Measurements from ENCODE around the gene FAU.
A peak's percentile ranks its signal among the peaks of the same experiment; 100 is the strongest.
"Not testable (repeated sequence)": the region's sequence is repeated elsewhere in the genome, so short reads cannot be mapped to it uniquely, and the experiment has no call there.

The FAU gene

GRCh38 chr11:65119670-65119995 lies 2.3 kb downstream of the FAU start:
- DNase-seq = no peak

- DNase-seq = not testable (repeated sequence)
Measured at GRCh38 chr11:65118891-65119669, 2.9 kb downstream of the FAU start.

- no peak for DNase-seq
Measured at GRCh38 chr11:65118097-65118837, 3.7 kb downstream of the FAU start.

- peak; percentile 98 for DNase-seq
Measured at GRCh38 chr11:65117206-65118096, 4.5 kb downstream of the FAU start, which contains the start of gene ZNHIT2. Gene ZNHIT2 (minus strand): TSS chr11:65117701. CDS start chr11:65117653, 48 bp downstream.

DNA sequence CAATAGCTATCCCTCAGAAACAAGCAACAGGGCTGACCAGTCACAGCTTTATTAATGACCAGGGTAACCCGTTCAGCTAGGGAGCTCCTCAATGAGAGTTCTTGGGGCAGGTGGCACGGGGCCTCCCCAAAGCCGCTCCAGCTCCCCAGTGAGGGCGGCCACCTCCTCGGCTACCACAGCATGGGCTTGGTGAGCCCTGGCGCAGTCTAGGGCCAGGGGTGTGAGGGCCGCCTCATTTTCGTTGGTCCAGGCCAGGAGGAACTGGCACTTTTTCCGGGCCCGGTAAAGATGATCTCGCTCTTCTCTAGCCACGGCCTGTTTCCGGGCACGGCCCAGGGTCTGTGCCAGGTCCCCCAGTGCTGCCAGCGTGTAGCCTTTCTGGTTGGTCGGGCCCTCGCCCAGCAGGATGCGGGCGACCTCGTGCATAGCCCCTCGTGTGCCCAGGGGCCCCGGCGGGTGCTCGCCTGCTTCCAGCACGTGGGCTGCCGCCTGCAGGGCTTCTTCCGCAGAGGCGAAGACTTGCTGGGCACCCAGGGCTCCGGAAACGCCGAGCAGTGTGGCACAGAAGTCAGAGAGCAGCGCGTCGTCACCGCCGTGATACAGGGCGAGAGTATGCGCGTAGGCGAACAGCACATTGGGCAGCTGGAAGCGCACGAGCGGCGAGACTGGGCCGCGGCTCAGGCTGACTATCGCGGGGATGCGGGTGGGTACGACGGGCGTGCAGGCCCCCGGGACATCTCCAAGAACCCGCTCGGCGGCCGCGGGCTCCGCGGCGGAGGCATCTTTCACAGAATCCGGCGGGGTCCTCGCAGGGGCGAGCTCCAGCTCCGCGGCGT lies 5.3 kb downstream of the FAU start:
- peak; percentile 61 for DNase-seq

DNA sequence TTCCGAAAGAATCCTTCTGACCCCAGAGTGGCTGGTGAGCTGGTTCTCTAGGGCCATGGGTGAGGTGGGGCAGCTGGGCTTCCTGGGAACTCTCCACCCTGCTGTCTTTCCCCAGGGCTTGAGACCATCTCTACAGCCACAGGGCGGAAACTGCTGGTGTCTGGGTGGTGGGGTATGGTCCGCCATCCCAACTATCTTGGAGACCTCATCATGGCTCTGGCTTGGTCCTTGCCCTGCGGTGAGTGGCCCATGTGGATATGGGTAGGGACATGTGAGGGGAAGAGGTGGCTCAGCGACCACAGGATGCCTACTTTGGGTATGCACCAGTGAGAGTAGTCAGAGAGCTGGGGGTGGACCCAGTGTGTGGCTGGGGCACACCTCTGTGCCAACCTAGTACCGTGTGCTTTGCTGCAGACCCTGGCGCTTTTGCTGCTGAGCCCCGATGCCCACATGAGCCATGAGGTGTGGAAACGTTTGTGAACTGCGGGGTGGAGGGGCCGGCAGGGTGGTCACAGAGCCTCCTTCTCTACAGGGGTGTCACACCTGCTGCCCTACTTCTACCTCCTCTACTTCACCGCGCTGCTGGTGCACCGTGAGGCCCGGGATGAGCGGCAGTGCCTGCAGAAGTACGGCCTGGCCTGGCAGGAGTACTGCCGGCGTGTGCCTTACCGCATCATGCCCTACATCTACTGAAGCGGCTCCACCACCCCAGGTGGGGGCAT lies 6.4 kb downstream of the FAU start:
- no peak for DNase-seq

DNA sequence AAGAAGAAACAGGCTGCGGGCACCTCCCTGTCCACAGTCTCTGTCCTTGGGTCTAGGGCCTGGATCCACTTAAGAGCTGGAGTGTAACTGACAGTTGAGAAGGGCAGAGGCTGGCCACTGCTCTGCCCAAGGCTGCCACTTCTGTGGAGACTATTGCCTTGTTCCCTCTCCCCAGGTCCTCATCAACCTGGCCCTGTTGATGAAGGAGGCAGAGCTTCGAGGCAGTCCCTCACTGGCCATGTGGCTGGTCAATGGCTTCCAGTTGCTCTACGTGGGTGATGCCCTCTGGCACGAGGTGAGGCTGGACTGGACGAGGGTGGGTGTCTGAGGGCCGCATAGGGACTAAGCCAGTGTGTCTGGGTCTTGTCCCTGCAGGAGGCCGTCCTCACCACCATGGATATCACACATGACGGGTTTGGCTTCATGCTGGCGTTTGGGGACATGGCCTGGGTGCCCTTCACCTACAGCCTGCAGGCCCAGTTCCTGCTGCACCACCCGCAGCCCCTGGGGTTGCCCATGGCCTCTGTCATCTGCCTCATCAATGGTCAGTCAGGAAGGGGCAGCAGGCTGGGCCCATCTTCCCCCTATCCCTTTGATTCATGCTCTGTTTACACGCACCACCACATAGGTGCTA lies 7.3 kb downstream of the FAU start:
- no peak for DNase-seq

DNA sequence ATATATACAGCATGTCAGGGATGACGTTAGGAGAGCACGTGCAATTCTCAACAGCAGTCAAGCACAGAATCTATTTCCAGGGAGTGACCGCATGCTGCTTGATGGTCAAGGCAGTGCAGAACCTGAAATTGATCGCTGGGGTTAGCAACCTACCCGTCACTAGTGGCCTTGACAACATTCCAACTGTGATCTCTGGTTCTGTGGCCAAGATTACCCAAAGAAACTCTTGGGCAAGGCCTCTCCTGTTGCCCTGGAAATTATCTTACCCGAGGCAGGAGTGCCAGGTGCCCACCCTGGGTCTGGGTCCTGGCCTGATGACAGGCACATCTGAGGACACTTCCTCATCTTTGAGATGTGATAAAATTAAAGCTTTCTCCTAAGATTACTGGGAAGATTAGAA lies 8.1 kb downstream of the FAU start:
- no peak for DNase-seq

DNA sequence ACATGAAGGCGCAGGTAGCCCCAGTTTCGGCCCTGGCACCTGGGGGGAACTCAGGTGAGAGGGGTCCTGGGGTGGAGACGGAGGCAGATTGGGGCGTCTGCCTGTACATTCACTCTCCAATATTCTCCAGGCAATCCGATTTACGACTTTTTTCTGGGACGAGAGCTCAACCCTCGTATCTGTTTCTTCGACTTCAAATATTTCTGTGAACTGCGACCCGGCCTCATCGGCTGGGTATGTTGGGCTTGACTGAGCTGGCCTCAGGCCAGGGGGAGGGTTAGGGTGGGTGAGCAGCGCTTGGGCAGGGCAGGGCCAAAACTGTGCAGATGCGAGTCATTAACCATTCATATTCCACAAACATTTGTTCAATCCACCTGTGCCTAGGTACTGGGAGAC lies 8.6 kb downstream of the FAU start:
- no peak for DNase-seq

DNA sequence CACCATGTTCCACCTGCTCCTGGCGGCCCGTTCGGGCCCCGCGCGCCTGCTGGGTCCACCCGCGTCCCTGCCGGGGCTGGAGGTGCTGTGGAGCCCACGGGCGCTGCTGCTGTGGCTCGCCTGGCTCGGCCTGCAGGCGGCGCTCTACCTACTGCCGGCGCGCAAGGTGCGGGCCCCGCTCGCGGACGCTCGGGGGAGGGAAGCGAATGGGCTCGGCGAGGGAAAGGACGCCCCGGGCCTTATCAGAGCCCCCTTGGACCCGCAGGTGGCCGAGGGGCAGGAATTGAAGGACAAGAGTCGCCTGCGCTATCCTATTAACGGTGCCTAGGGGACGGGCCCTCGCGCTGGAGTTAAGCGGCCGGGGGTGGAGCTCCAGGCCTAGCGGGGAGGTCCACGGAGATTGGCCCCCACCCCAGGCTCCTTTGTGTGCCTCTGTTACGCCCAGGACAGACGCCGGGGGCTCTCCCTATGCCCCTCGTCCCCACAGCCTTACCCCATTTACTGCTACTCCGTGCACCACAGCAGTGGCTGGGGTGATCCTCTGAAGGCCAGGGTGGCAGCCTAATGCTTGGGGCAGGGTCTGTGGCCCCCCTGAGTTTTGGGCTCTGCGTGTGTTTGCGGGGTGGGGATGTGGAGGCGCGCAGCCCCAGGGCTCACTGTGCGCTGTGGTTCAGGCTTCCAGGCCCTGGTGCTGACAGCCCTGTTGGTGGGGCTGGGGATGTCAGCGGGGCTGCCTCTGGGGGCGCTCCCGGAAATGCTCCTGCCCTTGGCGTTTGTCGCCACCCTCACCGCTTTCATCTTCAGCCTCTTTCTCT lies 9.2 kb downstream of the FAU start:
- peak; percentile 42 for DNase-seq

DNA sequence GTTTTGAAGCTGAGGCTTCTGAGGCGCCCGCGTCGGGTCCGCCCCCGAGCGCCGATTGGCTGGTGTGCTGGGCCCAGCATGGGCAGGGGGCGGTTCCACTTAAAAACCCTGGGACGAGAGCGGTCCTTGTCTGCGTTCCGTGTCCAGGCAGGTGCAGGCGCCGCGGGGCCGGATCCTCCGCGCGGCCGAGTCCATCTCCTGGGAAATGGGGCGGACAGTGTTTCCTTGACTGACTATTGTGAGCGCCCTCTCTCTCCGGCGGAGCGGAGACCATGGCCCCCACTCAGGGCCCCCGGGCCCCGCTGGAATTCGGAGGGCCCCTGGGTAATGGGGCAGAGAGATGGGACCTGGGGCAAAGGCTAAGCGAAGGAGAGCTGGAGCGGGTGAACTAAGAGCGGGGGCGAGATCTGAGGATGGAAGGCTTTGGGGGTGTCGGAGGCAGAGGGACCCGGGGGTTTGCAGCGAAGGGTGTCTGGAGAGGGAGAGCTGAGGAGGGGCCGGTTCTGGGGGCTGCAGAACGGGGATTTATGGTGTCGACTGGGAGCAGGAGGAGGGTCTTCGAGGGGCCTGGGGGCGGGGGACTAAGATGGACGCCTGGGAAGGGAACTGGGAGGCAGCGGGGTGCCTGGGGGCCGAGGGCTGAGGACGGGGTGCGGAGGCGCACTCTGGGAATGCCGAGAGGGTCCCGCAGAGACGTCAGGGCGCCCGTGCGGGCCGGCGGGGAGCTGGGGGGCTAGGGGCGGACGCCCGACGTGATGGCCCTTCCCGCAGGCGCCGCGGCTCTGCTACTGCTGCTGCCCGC lies 10.0 kb downstream of the FAU start, which contains the start of gene TM7SF2:
TM7SF2 (plus strand) TSS at position 129 of the 802 bp plus-strand sequence; CDS start at position 273, 144 bp downstream.
- DNase-seq = peak; percentile 94

DNA sequence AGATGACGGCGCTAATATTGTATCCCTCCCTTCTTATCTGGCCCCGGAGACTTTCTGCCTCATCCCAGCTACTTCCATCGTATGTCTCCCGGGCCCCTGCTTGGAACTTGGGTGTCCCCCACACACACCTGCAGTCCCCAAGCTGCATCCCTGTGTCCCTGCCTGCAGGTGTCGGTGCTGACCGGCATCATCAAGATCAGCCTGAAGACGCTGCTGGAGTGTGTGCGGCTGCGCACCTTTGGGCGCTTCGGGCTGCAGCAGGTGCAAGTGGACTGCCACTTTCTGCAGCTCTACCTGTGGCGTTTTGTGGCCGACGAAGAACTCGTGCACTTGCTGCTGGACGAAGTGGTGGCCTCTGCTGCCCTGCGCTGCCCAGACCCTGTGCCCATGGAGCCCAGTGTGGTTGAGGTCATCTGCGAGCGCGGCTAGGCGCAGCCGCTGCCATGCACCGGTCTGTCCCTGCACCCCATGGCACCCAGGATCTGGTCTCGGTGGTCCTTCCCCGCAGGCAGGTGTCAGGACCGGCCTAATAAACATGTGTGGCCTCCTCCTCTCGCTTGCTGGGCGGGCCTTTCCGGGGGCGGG lies 10.7 kb downstream of the FAU start:
- DNase-seq = no peak

DNA sequence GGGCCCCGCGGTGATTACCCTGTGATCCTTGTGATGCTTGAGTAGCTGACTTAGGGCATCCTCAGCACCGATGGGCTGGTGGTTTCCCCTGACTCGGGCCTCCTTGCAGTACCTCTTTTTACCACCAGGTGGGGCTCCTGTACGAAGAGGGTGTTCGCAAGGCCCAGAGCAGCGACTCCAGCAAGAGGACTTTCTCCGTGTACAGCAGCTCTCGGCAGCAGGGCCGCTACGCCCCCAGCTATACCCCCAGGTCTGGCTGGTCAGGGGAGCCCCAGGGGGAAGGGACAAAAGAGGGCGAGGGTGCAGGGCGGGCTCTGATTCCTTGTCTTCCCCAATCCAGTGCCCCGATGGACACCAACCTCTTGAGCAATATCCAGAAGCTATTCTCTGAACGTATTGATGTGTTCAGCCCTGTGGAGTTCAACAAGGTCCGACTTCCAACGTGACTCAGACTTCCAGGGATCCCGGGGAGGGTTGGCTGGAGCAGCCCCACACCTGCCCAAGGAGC lies 11.5 kb downstream of the FAU start:
- DNase-seq = peak; percentile 80

DNA sequence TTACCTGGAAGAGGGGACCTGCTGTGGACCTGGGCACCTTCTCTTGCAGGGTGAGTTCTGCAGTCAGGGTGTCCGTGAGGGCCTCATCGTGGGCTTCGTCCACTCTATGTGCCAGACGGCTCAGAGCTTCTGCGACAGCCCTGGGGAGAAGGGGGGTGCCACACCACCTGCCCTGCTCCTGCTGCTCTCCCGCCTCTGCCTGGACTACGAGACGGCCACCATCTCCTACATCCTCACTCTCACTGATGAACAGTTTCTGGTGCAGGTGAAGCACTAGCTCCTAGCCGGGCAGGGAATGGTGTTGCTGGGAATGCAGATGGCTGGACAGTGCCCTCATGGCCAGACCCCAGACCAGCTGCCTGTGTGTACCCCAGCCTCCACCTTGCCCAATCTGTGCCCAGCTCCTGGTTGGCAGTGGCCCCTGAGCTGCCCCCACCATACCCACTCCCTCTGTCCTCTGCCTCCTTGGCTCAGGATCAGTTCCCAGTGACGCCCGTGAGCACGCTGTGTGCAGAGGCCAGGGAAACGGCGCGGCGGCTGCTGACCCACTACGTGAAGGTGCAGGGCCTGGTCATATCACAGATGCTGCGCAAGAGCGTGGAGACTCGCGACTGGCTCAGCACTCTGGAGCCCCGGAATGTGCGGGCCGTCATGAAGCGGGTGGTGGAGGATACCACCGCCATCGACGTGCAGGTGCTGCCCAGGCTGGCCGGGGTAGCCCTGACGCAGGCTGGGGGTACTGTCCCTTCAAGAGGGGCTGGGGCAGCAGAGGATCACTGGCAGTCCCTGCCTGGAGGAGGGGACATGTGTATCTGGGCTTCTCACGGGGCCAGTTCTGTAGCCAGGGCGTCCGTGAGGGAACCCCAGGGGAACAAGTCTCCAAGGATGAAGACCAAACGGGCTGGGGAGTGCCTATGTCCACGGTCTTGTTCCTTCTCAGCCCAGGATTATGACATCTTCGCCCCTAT lies 12.4 kb downstream of the FAU start:
- DNase-seq = no peak

DNA sequence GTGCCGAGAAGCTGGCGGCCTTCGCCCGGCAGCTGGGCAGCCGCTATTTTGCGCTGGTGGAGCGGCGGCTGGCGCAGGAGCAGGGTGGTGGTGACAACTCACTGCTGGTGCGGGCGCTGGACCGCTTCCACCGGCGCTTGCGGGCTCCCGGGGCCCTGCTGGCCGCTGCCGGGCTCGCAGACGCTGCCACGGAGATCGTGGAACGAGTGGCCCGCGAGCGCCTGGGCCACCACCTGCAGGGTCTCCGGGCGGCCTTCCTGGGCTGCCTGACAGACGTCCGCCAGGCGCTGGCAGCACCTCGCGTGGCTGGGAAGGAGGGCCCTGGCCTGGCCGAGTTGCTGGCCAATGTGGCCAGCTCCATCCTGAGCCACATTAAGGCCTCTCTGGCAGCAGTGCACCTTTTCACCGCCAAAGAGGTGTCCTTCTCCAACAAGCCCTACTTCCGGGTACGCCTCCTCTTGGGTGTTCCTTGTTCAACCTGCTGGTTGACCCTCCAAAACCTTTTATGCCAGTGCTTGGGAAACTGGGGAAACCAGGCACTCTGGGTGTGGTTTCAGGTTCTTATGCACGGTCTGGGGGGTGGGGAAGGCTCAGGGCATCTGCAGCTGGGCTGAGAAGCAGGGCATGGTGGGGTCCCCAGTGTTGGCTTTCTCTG lies 13.3 kb downstream of the FAU start:
- no peak for DNase-seq

- no peak for DNase-seq
Measured at GRCh38 chr11:65107751-65108468, 14.0 kb downstream of the FAU start.
